ENCODE measurements around the gene FMNL1. TPM values are rescaled to one million over a fixed set of nuclear protein-coding genes. Genes with fewer than 3 reads are reported as not detected.

Gene FMNL1
- total RNA-seq, 1 donor from 2014 or later = 87.0 TPM

DNA sequence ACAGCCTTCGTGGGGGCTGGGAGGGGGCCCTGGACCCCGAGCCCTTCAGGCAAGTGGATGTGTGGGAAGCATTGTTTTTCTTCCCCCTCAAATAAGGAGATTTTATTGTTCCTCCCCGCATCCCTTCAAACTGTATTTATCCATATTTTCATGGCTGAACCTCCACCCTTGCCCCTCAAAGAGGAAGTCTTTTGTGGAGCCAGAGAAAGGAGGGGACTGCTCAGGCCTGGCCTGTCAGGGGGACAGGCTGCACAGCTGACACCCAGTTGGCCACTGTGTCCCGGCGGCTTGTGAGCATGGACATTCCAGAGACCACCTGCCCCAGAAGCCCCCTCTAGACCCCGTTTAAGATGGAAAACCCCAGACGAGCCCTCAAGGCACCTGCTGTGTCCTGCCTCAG is 44.1 kb upstream of the FMNL1 start:
- H3K4me3 ChIP-seq = no peak overlapping the region
- no peaks in the 10 kb centered on the region for H3K36me3 ChIP-seq
- intact Hi-C loops (cut with DNase I) = no loop called here
- no peak overlapping the region for H3K27ac ChIP-seq
- no peaks in the 10 kb centered on the region for H3K27me3 ChIP-seq (ENCODE audit: low read depth)
- TF ChIP-seq, protein P1, sequence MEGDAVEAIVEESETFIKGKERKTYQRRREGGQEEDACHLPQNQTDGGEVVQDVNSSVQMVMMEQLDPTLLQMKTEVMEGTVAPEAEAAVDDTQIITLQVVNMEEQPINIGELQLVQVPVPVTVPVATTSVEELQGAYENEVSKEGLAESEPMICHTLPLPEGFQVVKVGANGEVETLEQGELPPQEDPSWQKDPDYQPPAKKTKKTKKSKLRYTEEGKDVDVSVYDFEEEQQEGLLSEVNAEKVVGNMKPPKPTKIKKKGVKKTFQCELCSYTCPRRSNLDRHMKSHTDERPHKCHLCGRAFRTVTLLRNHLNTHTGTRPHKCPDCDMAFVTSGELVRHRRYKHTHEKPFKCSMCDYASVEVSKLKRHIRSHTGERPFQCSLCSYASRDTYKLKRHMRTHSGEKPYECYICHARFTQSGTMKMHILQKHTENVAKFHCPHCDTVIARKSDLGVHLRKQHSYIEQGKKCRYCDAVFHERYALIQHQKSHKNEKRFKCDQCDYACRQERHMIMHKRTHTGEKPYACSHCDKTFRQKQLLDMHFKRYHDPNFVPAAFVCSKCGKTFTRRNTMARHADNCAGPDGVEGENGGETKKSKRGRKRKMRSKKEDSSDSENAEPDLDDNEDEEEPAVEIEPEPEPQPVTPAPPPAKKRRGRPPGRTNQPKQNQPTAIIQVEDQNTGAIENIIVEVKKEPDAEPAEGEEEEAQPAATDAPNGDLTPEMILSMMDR (IDR thresholded peaks at IDR 0.05) = no peak
- no peaks in the 10 kb centered on the region for H3K9me3 ChIP-seq
- ATAC-seq (no peak), DNase-seq (no peak)
- peaks cover 10% of the 10 kb centered on the region for H3K4me1 ChIP-seq

DNA sequence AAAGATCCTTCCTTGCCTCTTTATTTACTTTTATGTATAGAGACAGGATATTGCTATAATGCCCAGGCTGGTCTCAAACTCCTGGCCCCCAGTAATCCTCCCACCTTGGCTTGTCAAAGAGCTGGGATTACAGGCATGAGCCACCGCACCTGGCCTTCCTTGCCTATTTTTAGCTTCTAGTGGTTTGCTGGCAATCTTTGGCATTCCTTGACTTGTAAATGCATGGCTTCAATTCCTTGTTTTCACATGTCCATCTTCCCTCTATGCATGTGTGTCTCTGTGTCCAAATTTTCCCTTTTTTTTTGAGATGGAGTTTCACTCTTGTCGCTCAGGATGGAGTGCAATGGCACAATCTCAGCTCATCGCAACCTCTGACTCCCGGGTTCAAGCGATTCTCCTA is 37.5 kb upstream of the FMNL1 start:
- DNase-seq (no peak), ATAC-seq (no peak)
- intact Hi-C loops (cut with DNase I) = no loop called here
- Histone ChIP-seq H3K27me3 (ENCODE audit: low read depth) (no peaks in the 10 kb centered on the region), H3K4me1 (no peaks in the 10 kb centered on the region), H3K4me3 (no peak overlapping the region), H3K27ac (no peak overlapping the region), H3K36me3 (no peaks in the 10 kb centered on the region), H3K9me3 (no peaks in the 10 kb centered on the region)
- TF ChIP-seq, protein P1 (IDR thresholded peaks at IDR 0.05) = no peak

DNA sequence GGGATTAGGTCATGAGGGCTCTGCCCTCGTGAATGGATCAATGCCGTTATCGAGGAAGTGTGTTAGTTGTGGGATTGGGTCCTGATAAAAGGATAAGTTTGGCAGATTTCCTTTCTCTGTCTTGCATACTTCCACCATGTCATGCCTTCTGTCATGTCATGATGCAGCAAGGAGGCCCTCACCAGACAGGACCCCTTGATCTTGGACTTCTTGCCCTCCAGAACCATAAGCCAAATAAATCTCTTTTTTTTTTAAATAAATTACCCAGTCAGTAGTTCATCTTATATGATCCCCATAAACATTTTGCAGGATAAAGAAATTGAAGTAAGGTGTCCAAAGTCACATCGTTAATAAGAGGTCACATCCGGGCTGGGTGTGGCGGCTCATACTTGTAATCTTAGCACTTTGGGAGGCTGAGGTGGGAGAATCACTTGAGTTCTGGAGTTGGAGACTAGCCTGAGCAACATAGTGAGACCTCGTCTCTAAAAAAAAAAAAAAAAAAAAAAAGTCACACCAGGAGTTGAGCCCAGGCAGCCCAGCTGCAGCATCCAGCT is 34.8 kb upstream of the FMNL1 start:
- DNase-seq (no peak), ATAC-seq (no peak)
- no peaks in the 10 kb centered on the region for H3K27me3 ChIP-seq (ENCODE audit: low read depth)
- H3K4me1 ChIP-seq = no peaks in the 10 kb centered on the region
- TF ChIP-seq, protein P1 (IDR thresholded peaks at IDR 0.05) = no peak
- no peaks in the 10 kb centered on the region for H3K9me3 ChIP-seq
- H3K36me3 ChIP-seq = no peaks in the 10 kb centered on the region
- intact Hi-C loops (cut with DNase I) = no loop called here
- no peak overlapping the region for H3K4me3 ChIP-seq
- no peak overlapping the region for H3K27ac ChIP-seq

DNA sequence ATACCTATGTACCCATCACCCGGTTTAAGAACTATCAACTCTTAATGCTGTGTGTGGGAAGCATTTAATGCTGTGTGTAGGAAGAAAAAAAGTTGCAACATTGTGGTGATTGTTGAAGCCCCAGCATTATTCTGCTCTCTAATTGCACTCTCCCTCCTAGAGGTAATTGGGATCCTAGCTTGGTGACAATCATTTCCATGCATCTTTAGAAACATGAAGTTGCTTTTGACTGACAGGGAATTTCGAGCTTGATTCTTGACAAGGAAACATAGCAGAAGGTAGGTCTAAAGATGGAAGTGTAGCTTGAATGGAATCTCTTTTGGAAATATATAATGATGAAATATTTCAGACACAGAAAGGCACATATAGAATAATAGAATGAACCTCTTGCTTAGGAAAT is 32.7 kb upstream of the FMNL1 start:
- ATAC-seq (no peak), DNase-seq (no peak)
- no peaks in the 10 kb centered on the region for H3K36me3 ChIP-seq
- H3K9me3 ChIP-seq = no peaks in the 10 kb centered on the region
- intact Hi-C loops (cut with DNase I) = no loop called here
- no peaks in the 10 kb centered on the region for H3K4me1 ChIP-seq
- TF ChIP-seq, protein P1 (IDR thresholded peaks at IDR 0.05) = no peak
- no peak overlapping the region for H3K4me3 ChIP-seq
- H3K27me3 ChIP-seq (ENCODE audit: low read depth) = no peaks in the 10 kb centered on the region
- H3K27ac ChIP-seq = no peak overlapping the region

DNA sequence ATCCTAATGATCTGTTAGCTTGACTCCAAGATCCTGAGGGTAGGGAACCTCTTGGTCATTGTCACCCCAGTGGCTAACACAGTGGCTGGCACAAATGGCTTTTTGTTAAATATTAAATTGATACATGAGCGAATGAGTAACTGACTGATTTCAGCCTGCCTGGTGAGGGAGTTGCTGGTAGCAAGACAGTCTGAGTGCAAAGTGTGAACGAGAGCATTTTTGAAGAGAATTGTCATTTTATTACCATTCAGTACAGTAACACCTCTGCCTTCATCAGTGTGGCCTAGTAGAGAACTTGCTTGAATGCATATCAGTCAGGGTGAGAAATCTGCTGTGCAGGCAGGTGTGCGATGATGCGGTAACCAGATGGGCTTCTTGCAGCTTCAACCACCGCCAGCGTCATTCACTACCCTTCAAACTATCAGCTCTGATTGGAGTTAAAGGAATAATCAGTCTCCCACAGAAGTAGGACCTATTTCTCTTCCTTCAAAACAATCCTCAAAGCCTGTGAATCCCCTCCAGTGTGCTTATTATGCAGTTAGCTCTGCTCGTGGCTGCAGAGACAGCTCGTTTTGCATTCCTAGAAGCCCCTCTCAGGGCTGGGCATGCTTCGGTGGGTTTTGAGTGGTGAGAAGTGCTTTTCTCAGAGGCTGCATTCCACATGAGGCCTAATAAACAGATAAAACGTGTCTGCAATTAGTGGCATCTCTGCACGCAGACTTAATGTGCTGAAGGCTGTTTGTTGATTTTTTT is 31.0 kb upstream of the FMNL1 start:
- Histone ChIP-seq H3K27ac (no peak overlapping the region), H3K4me1 (no peaks in the 10 kb centered on the region), H3K4me3 (no peak overlapping the region), H3K9me3 (no peaks in the 10 kb centered on the region), H3K27me3 (ENCODE audit: low read depth) (no peaks in the 10 kb centered on the region), H3K36me3 (no peaks in the 10 kb centered on the region)
- TF ChIP-seq, protein P1 (IDR thresholded peaks at IDR 0.05) = no peak
- ATAC-seq = no peak
- no peak for DNase-seq
- intact Hi-C loops (cut with DNase I) = no loop called here

Data from lower lobe of right lung (tissue), 2 donors.